GM18951 (cell line): Measurements from ENCODE around the gene DEDD2.

ENCODE experiments used
- POLR2A ChIP-seq: IDR thresholded peaks from 4 replicates; pipeline ENCODE4 v1.6.1; 2011; ENCODE audit warnings: mild to moderate bottlenecking; ENCODE audit not compliant: insufficient read length, insufficient read depth; ENCODE audit errors: extremely low read depth
- in situ Hi-C: fragments of 300-500 bp; cut with MboI; formaldehyde crosslinking; loops from one replicate; pipeline ENCODE4 v1.12.0; 2022; ENCODE audit warnings: low sequenced_read_pairs, mixed read lengths, inconsistent platforms; ENCODE audit not compliant: unreplicated experiment

The DEDD2 gene

GRCh38 chr19:42155796-42156195 lies 61.7 kb downstream of the DEDD2 start:
- in situ Hi-C loops, result no loop called here
- no peak for TF ChIP-seq POLR2A

- in situ Hi-C loops, result no loop called here
- TF ChIP-seq POLR2A, result no peak
Measured at GRCh38 chr19:42154471-42155323, 62.8 kb downstream of the DEDD2 start.

DNA sequence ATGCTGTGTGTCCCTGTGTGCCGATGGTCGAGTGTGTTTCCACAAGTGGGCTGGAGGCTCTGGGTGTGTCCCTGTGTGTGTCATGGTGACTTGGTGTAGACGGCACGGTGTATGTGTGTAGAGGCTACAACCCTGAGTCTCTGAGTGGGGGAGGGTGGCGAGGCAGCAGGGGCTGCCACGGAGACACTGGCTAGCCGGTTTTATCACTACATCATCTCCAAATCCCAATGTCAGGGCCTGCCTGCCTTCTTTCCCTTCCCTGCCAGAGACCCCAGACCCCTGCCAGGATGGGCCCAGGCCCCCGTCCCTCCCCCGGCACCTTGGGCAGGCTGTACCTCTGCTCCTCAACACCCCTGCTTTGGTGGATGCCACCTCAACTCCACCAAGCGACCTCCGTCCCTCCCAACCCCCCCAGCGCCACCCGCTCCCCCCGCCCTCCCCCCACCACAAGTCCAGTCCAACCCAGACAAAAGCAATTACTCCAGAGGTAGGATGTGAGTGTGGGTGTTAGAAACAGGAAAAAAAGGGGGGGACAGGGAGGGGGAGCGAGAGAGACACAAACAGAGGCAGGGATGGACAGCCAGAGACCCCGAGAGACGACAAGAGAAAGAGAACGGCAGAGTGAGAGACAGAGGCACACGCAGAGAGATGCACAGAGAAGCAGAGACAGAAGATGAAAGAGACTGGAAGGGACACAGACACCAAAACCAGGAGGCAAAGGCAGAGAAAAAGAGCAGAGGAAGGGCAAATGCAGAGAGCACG lies 63.6 kb downstream of the DEDD2 start:
- no peak for TF ChIP-seq POLR2A
- in situ Hi-C loops, result no loop called here

DNA sequence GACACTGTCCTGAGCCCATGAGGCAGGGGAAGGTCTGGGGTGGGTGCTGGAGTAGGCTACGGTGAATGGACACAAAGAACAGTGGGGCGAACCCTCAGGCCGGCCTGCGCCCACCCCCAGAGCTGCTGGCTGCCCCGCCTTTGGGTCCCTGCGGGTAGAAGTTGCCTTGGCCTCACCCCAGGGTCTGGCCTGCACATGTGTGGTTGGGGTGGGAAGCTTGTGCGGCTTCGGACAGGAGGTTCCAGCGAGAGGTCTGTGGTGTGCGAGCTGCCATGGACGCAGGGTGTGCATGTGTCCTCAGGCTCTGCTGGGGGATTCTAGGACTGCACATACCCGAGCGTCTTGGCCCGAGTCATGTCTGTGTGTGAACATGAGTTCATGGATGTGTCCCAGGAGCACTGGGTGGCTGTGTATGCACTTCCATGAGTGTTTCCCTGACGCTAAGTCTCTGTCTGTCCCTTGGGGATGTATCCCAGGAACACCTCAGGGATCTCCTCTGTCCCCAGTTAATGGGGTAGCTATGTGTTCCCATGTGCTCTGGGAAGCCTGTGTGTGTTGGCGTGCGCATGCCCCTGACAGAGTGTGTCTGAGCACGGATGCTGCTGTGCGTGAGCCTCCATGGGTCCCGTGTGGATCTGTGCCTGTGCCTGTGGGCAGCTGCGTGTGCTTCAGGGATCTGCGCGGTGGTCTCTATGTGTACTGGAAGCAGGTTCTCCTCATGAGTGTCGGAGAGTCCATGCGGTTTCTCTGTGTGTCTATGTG lies 64.4 kb downstream of the DEDD2 start:
- in situ Hi-C loops, result no loop called here
- no peak for TF ChIP-seq POLR2A

GRCh38 chr19:42151782-42152684 lies 65.4 kb downstream of the DEDD2 start:
- in situ Hi-C loops, result no loop called here
- TF ChIP-seq POLR2A, result no peak

DNA sequence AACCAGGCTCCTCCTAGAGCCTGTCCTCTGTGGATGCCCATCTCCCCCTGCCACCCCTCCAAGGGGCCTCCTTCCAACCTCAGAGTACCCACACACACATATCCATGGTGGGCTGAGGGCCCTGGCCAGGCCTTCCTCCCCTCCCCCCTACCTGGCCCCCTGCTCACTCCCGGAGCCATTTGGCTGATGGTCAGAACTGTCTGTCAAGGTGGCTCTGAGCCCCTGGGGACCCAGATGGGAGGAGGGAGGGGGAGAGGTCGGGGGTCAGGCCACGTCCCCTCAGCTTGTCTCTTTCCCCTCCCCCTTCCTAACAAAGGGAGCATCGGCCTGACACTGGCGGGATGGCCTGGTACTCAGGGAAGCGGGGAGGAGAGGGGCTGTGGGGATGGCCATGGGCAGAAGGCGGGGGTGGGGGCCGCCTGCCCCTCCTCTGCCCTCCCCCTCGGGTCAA lies 66.5 kb downstream of the DEDD2 start:
- TF ChIP-seq POLR2A, result no peak
- in situ Hi-C loops, result no loop called here

DNA sequence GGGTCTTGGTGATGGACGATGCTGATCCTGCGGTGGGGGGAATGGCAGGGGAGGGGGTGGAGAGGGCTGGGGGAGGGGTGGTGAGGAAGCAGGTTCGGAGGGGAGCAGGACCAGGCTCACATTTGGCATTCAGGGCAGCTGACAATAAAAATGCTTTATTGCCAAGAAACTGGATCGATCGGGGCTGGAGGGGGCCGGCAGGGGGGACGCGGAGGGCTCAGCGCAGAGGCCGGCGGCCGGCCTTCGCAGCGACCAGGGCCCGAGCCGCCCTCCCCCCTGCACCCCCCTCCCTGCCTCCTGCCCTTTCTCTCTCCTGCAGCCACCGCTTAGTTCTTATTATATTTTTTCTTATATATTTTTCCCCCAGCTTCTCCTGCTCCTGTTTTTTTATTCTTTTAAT lies 67.1 kb downstream of the DEDD2 start:
- in situ Hi-C loops, result no loop called here
- no peak for TF ChIP-seq POLR2A

DNA sequence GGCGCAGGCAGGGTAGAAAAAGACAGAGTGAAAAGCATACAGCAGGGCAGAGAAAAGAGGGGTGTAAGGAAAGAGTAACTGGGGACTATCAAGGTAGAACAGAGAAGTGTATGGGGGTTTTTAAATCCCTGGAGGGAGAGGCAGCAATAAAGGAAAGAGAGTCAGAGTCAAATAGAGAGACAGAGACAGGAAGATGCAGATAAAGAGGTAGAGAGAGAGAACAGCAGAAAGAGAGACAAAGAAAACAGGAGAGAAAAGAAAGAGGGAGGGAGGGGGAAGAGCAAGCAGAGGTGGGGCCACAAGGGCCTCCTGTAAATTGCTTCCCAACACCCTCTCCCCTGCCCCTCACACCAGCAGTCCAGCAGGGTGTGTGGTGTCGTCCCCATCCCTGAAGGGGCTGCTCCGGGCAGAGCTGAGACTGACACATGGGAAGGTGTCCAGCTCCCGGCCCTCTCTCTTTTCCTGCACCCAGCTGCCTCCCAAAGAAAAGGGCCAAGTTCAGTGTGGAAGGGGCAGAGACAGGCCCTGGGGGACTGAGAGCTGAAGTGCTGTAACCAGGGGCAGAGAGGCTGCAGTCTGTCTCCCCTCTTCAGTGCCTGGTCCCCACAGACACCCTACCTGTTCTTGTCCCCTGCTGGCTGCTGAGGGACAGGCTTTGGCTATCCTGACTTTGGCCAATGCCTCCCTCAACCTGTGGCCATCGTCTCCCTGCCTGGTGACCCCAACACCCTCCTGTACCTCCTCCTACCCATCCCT lies 67.9 kb downstream of the DEDD2 start:
- no peak for TF ChIP-seq POLR2A

More for the DNA sequence above, 67.9 kb downstream of the DEDD2 start:
- in situ Hi-C loops, result no loop called here
